NAMALWA (cell line): ENCODE measurements around the gene AFAP1L1.

Experiments used
- DNase-seq: peaks from one replicate; pipeline ENCODE4 v3.0.0-alpha.2; 2015; ENCODE audit warnings: low spot score

AFAP1L1 gene

DNA sequence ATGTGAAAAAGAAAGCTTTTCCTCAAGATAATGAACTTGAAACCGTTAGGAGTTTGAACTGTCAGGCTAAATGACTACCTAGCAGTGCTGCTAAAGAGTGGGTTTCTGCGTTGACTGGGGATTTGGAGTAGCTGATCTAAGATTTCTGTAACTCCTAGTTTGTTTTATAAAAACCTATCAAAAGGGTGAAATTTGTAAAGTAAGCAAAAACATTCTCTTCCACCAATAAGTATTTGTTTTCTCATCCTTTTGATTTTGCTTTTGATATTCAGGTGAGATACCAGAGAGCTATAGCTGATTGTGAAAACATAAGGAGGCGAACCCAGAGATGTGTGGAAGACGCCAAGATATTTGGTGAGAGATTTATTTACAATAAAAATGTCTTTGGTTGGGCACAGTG lies 77.7 kb downstream of the AFAP1L1 start:
- no peak for DNase-seq

DNA sequence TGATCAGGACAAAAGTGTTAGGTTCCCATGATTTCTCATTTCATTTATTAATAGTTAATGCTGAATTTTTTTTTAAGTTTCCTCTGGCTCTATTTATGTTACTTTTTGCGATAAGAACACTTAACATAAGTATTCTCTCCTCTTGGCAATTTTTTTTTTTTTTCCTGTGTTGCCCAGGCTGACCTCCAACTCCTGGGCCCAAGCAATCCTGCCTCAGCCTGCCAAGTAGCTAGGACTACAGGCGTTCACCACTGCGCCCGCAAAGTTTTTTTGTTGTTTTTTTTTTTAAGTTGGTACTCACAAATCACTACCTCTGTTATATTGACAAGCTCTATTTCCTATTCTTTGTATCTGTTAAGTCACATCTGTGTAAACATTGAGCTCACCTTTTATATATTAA lies 80.5 kb downstream of the AFAP1L1 start:
- no peak for DNase-seq

DNA sequence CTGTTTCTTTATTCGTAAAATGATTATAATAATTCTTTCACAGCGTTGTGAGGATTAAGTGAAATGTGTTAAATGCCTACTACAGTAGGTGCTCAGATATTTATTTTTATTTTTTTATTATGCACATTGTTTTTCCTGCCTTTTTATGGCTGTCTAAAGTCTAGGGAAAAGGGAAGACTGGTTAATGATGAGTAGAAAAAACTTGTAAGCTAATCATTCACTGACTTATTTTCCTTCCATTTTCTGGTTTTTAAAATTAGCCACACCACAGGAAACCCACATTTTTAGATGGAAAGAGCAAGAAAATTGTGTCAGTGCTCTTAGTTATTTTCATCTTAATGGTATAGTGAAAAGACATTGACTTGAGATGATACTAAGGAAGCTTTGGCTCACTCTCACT lies 82.3 kb downstream of the AFAP1L1 start:
- DNase-seq = no peak

DNA sequence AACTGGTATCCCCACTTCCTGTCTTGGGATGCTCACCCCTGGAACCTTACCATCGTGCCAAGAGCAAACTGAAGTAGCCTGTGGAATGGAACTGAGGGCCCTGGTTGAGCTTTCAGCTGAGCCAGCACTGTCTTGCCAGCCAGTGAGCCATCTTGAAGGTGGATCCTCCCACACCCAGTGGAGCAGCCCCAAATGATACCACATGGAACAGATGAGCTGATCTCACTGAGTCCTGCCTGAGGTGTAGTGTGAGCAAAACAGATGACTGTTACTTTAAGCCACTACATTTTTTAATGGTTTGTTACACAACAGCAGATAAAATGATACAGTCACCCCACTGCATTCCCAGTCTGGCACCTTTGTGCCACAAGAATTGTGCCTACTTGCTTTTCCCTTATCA lies 84.0 kb downstream of the AFAP1L1 start:
- DNase-seq = no peak

GRCh38 chr5:149356391-149356790 lies 84.7 kb downstream of the AFAP1L1 start:
- DNase-seq = no peak

- DNase-seq = peak; percentile 96
Measured at GRCh38 chr5:149357370-149358293, 86.0 kb downstream of the AFAP1L1 start, which contains the start of gene PCYOX1L. TSS of gene PCYOX1L (plus strand) at chr5:149358046. CDS start at chr5:149358069, 23 bp downstream.

DNA sequence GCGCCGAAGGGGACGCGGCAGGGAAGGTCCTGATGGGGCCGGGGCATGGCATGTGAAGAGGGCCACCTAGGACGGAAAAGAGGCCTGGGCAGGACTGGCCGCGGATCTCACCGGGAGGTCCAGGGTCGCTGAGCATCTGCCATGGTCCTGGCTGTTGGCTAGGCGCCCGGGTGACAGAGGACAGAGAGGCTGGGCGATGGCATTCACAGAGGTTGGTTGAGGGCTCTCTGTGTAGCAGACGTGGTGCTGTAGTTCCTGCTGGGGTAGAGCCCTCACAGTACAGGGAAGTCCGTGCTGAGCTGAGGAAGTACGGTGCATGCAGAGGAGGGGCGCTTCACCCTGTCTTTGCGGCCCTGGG lies 86.6 kb downstream of the AFAP1L1 start:
- DNase-seq = peak; percentile 48

GRCh38 chr5:149358868-149359495 lies 87.3 kb downstream of the AFAP1L1 start:
- no peak for DNase-seq

GRCh38 chr5:149360272-149360671 lies 88.6 kb downstream of the AFAP1L1 start:
- DNase-seq = no peak

GRCh38 chr5:149362541-149362940 lies 90.9 kb downstream of the AFAP1L1 start:
- no peak for DNase-seq

- no peak for DNase-seq
Measured at GRCh38 chr5:149363358-149363757, 91.7 kb downstream of the AFAP1L1 start.

DNA sequence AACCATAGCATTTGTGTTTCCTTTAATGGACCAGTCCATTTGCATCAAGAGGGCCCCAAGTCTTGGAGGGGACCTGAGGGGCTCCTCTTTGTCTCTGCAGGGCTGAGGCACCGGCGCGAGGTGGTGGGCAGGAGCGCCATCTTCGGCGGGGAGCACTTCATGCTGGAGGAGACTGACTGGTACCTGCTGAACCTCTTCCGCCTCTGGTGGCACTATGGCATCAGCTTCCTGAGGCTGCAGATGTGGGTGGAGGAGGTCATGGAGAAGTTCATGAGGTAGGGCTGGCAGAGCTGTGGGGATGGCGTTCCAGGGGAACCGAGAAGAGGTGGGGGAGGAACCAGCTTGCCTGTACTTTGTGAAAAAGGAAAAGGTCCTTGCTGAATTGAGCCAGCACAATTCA lies 92.3 kb downstream of the AFAP1L1 start:
- no peak for DNase-seq

DNA sequence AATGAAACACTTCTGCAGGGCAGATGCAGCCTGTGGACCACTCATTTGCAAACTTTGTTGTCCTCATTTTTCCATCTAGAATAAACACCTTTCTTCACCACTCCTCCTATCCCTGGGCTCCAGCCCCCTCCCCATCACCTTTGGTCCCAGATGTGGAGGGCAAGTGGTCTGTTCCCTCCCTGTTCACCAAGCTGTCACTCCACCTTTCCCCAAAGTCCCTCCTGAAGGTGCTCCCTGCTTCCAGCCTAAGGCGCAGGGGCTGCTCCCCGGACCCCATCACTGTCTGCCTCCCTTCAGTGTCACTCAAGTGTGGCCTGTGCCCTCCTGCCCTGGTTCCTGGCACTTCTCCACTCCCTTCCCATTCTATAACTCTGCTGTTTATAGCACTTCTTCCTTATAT lies 93.1 kb downstream of the AFAP1L1 start:
- DNase-seq = no peak

- DNase-seq = no peak
Measured at GRCh38 chr5:149365418-149365817, 93.8 kb downstream of the AFAP1L1 start.

DNA sequence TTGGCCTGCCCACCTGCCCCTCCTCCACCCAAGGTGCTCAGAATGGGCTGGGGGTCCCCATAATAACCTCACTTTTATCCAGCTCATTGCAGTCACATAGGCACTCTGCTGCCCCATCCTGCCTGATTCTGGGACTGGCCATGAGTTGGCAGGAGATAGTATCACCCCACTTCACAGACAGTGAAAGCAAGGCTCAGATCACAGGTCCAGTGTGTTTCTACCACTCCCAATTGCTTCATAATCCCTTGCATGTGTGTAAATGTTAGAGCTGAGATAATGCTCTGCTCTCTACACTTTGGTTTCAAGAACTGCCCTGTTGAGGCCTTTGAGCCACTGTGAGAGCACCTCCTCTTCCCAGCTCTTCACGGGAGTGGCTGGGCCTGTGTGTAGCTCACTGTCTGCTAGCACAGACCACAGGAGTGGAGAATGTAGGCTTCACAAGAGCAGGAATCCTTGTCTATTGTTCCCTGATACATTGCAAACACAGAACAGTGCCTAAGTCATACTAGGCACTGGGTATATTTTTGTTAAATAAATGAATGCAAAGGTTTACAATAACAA lies 94.6 kb downstream of the AFAP1L1 start:
- DNase-seq = no peak

GRCh38 chr5:149367249-149367971 lies 95.8 kb downstream of the AFAP1L1 start:
- DNase-seq = peak; percentile 82

DNA sequence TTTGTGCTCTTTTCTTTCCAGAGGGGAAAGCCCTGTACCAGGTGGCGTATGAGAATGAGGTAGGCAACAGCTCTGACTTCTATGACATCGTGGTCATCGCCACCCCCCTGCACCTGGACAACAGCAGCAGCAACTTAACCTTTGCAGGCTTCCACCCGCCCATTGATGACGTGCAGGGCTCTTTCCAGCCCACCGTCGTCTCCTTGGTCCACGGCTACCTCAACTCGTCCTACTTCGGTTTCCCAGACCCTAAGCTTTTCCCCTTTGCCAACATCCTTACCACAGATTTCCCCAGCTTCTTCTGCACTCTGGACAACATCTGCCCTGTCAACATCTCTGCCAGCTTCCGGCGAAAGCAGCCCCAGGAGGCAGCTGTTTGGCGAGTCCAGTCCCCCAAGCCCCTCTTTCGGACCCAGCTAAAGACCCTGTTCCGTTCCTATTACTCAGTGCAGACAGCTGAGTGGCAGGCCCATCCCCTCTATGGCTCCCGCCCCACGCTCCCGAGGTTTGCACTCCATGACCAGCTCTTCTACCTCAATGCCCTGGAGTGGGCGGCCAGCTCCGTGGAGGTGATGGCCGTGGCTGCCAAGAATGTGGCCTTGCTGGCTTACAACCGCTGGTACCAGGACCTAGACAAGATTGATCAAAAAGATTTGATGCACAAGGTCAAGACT lies 96.5 kb downstream of the AFAP1L1 start:
- DNase-seq = no peak

- DNase-seq = no peak
Measured at GRCh38 chr5:149370878-149371277, 99.2 kb downstream of the AFAP1L1 start.

- DNase-seq = peak; percentile 77
Measured at GRCh38 chr5:149371296-149371962, 99.8 kb downstream of the AFAP1L1 start.

GRCh38 chr5:149372076-149372795 lies 100.6 kb downstream of the AFAP1L1 start:
- no peak for DNase-seq

GRCh38 chr5:149372932-149373331 lies 101.3 kb downstream of the AFAP1L1 start:
- no peak for DNase-seq
